Tibial artery (tissue), 4 donors: ENCODE results near the gene POU2F1.
A peak's percentile ranks its signal among the peaks of the same experiment; 100 is the strongest.

Experiments
- DNase-seq, 2 donors: peaks; one replicate each; pipeline ENCODE4 v3.0.0-alpha.2; 2019
- H3K27ac ChIP-seq, 2 donors: fragments of 200-600 bp; sonication (generic) in 1 of 2; 1 replicate in 1 of 2; 2 replicates in 1 of 2; pipeline ENCODE4 v1.5.1; 2018 to 2019; ENCODE audit warnings: mild to moderate bottlenecking in 1 of 2
- H3K27me3 ChIP-seq, 2 donors: fragments of 200-600 bp; sonication (generic) in 1 of 2; one replicate each; pipeline versions ENCODE4 v1.5.1 to v1.6.0; 2016 to 2019
- H3K36me3 ChIP-seq, 3 donors: fragments of 200-600 bp; sonication (generic) in 2 of 3; one replicate each; pipeline ENCODE4 v1.5.1; 2016 to 2019; ENCODE audit warnings: mild to moderate bottlenecking in 2 of 3
- H3K4me1 ChIP-seq, 4 donors: fragments of 200-600 bp; sonication (generic) in 2 of 4; 1 replicate in 3 of 4; 2 replicates in 1 of 4; pipeline ENCODE4 v1.5.1; 2016 to 2019
- H3K4me3 ChIP-seq, 2 donors: fragments of 200-600 bp; sonication (generic) in 1 of 2; 1 replicate in 1 of 2; 2 replicates in 1 of 2; pipeline ENCODE4 v1.5.1; 2018 to 2019; ENCODE audit warnings: mild to moderate bottlenecking in 2 of 2
- H3K9me3 ChIP-seq, 3 donors: fragments of 200-600 bp; sonication (generic) in 1 of 3; one replicate each; pipeline ENCODE4 v1.5.1; 2016 to 2019
- intact Hi-C: fragments of 100-400 bp; cut with DNase I; formaldehyde crosslinking; loops from one replicate; pipeline ENCODE4 v1.15.0; 2023; ENCODE audit warnings: low total_unique reads
- TF ChIP-seq, protein P1 (sequence below), 2 experiments: fragments of 200-600 bp in 1 of 2; fragments of 450-650 bp in 1 of 2; IDR thresholded peaks; one replicate each; pipeline ENCODE4 v1.5.1; 2017 to 2019; ENCODE audit warnings: antibody characterized with exemption in 2 of 2, mild to moderate bottlenecking in 1 of 2, moderate library complexity in 1 of 2

Gene POU2F1

DNA sequence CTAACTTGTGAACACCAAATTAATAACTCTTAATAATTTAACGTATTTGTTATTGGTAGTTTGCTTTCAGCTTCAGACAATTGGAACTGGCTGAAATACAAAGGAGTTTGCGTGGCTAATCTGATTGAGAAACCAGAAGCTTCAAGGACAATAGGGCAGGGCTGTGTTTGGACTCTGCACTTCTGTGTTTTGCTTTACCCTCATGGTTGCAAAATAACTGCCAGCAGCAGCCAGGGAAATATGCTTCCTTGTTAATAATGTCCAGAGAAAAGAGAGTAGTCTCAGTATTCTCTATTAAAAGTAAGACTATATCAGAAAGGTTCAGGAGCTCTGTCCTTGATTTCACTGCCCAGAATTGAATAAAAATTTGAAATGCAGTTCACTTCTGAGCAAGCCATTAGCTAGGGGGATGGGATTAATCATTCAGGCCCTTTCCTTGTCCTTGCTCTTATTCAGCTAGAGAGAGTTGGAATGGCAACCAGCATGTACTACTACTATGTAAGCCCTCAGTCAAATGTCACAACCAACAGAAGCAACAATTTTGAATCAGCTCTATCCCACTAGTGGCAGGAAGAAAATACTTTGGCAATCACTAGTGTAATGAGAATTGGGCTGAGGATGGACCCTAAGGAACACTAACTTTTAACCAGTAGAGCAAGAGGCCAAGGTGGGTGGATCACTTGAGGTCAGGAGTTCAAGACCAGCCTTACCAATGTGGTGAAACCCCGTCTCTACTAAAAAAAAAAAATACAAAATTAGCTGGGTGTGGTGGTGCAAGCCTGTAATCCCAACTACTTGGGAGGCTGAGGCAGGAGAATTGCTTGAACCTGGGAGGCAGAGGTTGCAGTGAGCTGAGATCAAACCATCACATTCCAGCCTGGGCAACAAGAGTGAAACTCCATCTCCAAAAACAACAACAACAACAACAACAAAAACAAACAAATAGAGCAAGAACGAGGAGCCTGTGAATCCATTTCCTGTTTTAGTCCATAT is 76.8 kb downstream of the POU2F1 start:
- DNase-seq = peak in 1 of 2 donors; percentile 43
- TF ChIP-seq, protein P1, sequence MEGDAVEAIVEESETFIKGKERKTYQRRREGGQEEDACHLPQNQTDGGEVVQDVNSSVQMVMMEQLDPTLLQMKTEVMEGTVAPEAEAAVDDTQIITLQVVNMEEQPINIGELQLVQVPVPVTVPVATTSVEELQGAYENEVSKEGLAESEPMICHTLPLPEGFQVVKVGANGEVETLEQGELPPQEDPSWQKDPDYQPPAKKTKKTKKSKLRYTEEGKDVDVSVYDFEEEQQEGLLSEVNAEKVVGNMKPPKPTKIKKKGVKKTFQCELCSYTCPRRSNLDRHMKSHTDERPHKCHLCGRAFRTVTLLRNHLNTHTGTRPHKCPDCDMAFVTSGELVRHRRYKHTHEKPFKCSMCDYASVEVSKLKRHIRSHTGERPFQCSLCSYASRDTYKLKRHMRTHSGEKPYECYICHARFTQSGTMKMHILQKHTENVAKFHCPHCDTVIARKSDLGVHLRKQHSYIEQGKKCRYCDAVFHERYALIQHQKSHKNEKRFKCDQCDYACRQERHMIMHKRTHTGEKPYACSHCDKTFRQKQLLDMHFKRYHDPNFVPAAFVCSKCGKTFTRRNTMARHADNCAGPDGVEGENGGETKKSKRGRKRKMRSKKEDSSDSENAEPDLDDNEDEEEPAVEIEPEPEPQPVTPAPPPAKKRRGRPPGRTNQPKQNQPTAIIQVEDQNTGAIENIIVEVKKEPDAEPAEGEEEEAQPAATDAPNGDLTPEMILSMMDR (IDR thresholded peaks at IDR 0.05) = no peak
- no peak overlapping the region for H3K27ac ChIP-seq
- no peaks in the 10 kb centered on the region for H3K27me3 ChIP-seq
- H3K9me3 ChIP-seq = no peaks in the 10 kb centered on the region
- no peak overlapping the region for H3K4me3 ChIP-seq
- intact Hi-C loops = no loop called here
- peaks cover 0 to 6% (median 0%) of the 10 kb centered on the region in 4 donors for H3K4me1 ChIP-seq
- H3K36me3 ChIP-seq = no peaks in the 10 kb centered on the region

DNA sequence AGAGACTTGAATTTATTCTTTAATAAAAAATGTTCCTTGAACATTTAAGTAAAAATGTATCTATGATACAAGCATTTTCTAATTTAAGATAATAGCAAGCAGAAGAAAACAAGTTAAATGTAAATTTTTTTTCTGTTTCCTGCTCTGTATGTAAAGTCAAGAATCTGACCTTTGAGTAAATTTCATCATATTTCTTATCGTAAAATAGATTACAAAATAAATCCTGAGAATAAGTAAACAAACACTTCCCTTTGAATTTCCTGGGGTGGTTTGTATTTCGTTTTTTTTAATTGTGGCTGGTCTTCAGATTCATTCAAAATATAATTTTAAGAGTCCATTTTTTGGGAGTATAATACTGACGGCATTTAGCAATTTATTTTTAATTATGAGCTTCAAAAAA is 77.6 kb downstream of the POU2F1 start:
- no peaks in the 10 kb centered on the region for H3K36me3 ChIP-seq
- H3K9me3 ChIP-seq = no peaks in the 10 kb centered on the region
- H3K27ac ChIP-seq = no peak overlapping the region
- H3K27me3 ChIP-seq = no peaks in the 10 kb centered on the region
- H3K4me3 ChIP-seq = no peak overlapping the region
- TF ChIP-seq, protein P1 (IDR thresholded peaks at IDR 0.05) = no peak
- no peak for DNase-seq
- peaks cover 0 to 6% (median 0%) of the 10 kb centered on the region in 4 donors for H3K4me1 ChIP-seq
- intact Hi-C loops = no loop called here

DNA sequence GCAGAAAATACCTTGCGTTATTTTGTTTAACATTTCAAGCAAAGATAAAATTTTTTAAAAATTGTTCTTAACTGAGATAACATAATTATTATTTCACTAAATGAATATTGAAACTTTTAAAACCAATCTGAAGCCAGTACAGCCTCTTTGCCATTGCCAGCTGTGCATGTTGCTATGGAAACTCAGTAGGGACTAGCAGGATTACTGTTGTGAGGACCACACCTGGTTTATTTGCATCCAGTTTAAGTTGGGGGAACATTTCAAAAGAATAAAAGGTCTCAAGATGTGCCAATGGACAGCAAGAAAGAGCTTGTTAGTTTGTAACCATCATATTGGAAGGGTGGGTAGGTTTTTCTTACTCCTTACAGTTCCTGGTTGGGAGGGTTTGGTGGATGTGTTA is 80.7 kb downstream of the POU2F1 start:
- no peaks in the 10 kb centered on the region for H3K9me3 ChIP-seq
- no peak overlapping the region for H3K4me3 ChIP-seq
- DNase-seq = no peak
- peaks cover 0 to 14% (median 0%) of the 10 kb centered on the region in 4 donors for H3K4me1 ChIP-seq
- TF ChIP-seq, protein P1 (IDR thresholded peaks at IDR 0.05) = no peak
- H3K27me3 ChIP-seq = no peaks in the 10 kb centered on the region
- intact Hi-C loops = no loop called here
- H3K36me3 ChIP-seq = no peaks in the 10 kb centered on the region
- H3K27ac ChIP-seq = no peak overlapping the region

DNA sequence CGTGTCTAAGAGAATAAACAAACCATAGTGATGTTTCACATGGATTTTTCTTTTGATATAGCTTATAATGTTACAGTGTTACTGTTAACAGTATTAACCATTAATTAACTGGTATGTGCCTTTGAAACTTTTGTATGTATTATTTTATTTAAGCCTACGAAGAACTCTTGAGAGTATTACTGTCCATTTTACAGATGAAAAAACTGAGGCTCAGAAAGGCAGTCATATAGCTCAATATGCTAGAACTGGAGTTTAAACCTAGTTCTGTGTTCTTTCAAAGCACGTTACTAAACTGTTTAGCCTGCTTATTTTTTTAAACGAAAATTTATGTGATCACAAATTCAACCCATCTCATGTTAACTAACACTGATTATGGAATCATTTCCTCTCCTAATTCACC is 83.5 kb downstream of the POU2F1 start:
- DNase-seq = no peak
- intact Hi-C loops = no loop called here
- H3K4me1 ChIP-seq = peaks cover 0 to 8% (median 0%) of the 10 kb centered on the region in 4 donors
- no peak overlapping the region for H3K27ac ChIP-seq
- no peaks in the 10 kb centered on the region for H3K36me3 ChIP-seq
- TF ChIP-seq, protein P1 (IDR thresholded peaks at IDR 0.05) = no peak
- H3K27me3 ChIP-seq = no peaks in the 10 kb centered on the region
- no peaks in the 10 kb centered on the region for H3K9me3 ChIP-seq
- H3K4me3 ChIP-seq = no peak overlapping the region

DNA sequence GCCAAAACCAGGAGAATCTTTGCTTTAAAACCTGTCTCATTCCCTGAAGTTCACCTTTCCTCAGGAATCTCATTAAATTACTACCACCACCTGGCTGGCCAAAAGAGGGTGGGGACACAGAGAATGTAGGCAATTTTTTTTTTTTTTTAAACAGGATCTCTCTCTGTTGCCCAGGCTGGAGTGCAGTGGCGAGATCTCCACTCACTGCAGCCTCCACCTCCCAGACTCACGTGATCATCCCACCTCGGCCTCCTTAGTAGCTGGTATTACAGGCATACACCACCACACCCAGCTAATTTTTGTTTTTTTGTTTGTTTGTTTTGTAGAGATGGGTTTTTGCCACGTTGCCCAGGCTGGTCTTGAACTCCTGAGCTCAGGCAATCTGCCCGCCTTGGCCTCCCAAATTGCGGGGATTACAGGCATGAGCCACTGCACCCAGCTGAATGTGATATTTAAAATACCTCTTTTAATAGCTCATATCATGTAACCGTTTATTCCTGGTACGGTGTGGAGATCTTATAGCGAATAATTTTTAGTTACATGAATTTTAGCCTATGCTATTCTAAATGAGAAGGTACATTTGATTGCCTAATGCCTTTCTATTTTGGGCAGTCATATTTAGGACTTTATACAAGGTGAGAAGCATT is 84.5 kb downstream of the POU2F1 start:
- no peaks in the 10 kb centered on the region for H3K36me3 ChIP-seq
- H3K4me3 ChIP-seq = no peak overlapping the region
- no peaks in the 10 kb centered on the region for H3K9me3 ChIP-seq
- H3K27ac ChIP-seq = no peak overlapping the region
- TF ChIP-seq, protein P1 (IDR thresholded peaks at IDR 0.05) = no peak
- no peaks in the 10 kb centered on the region for H3K27me3 ChIP-seq
- H3K4me1 ChIP-seq = peaks cover 0 to 8% (median 0%) of the 10 kb centered on the region in 4 donors
- intact Hi-C loops = no loop called here
- DNase-seq = no peak
